Mesodermal cell (in vitro differentiated cells): Measurements from ENCODE around the gene FHAD1.

ENCODE experiments used
- H3K27ac ChIP-seq: 2 replicates; pipeline ENCODE4 v1.7.0; 2013; ENCODE audit warnings: mild to moderate bottlenecking, low read depth, low read length, moderate library complexity; ENCODE audit not compliant: severe bottlenecking
- H3K36me3 ChIP-seq: 2 replicates; pipeline ENCODE4 v1.7.1; 2013; ENCODE audit warnings: mild to moderate bottlenecking, low read length, moderate library complexity; ENCODE audit not compliant: control insufficient read depth, insufficient read depth
- H3K4me1 ChIP-seq: one replicate; pipeline ENCODE4 v1.7.1; 2013; ENCODE audit warnings: mild to moderate bottlenecking, low read length; ENCODE audit not compliant: insufficient read depth, control insufficient read depth, poor library complexity, severe bottlenecking
- H3K4me3 ChIP-seq: 2 replicates; pipeline ENCODE4 v1.7.0; 2013; ENCODE audit warnings: low read length, control low read depth, mild to moderate bottlenecking; ENCODE audit not compliant: insufficient read depth, poor library complexity, severe bottlenecking; ENCODE audit errors: extremely low read depth
- H3K9me3 ChIP-seq: 2 replicates; pipeline ENCODE4 v1.7.1; 2013; ENCODE audit warnings: mild to moderate bottlenecking, low read length, moderate library complexity; ENCODE audit not compliant: control insufficient read depth
- WGBS, 2 experiments: methylation state at CpG; one replicate each; pipeline ENCODE4 v1.1.5; 2013; ENCODE audit warnings: missing lambda C conversion rate in 2 of 2; ENCODE audit not compliant: insufficient coverage in 2 of 2; 5-methylcytosine and 5-hydroxymethylcytosine counted together

FHAD1 gene

GRCh38 chr1:15207829-15208429 lies 39.1 kb upstream of the FHAD1 start:
- 93 to 95% methylated on average over 4 to 6 of the region's 6 CpGs for WGBS, 2 experiments
- H3K4me1 ChIP-seq = peaks cover 18% of the 10 kb centered on the region
- no peak overlapping the region for H3K27ac ChIP-seq
- H3K36me3 ChIP-seq = no peaks in the 10 kb centered on the region
- no peaks in the 10 kb centered on the region for H3K9me3 ChIP-seq
- no peak overlapping the region for H3K4me3 ChIP-seq

- Histone ChIP-seq H3K4me3 (no peak overlapping the region), H3K36me3 (peaks cover 10% of the 10 kb centered on the region), H3K9me3 (no peaks in the 10 kb centered on the region), H3K27ac (no peak overlapping the region), H3K4me1 (peaks cover 29% of the 10 kb centered on the region)
- 83 to 87% methylated on average over 2 to 4 of the region's 7 CpGs for WGBS, 2 experiments
Observed at GRCh38 chr1:15210651-15211375, 36.2 kb upstream of the FHAD1 start.

DNA sequence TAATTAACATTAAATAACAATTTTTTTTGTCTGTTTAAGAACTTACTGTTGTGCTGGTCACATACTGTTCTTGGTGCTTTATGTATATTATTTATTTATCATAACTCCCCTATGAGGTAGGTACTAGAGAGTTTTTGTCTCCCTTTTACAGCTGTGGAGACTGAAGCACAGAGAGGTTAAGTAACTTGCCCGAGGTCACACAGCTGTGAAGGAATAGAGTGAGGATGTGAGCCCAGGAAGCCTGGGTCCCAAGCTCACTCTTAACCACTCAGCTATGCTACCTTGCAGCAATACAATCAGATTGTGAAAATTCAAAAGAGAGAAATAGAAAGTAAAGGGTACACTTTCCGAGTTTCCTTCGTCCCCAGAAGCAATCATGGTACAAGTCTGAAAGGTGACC lies 35.6 kb upstream of the FHAD1 start:
- WGBS, 2 experiments = 100% methylated on average over 1 to 2 of the region's 3 CpGs
- peaks cover 29% of the 10 kb centered on the region for H3K4me1 ChIP-seq
- no peaks in the 10 kb centered on the region for H3K9me3 ChIP-seq
- no peak overlapping the region for H3K4me3 ChIP-seq
- H3K27ac ChIP-seq = no peak overlapping the region
- H3K36me3 ChIP-seq = peaks cover 12% of the 10 kb centered on the region

GRCh38 chr1:15212216-15212953 lies 34.6 kb upstream of the FHAD1 start:
- Histone ChIP-seq H3K4me1 (peaks cover 20% of the 10 kb centered on the region), H3K4me3 (no peak overlapping the region), H3K9me3 (no peaks in the 10 kb centered on the region), H3K27ac (peak overlapping the region; percentile 31), H3K36me3 (peaks cover 14% of the 10 kb centered on the region)
- WGBS, 2 experiments = 78 to 86% methylated on average over 15 to 17 of the region's 17 CpGs

DNA sequence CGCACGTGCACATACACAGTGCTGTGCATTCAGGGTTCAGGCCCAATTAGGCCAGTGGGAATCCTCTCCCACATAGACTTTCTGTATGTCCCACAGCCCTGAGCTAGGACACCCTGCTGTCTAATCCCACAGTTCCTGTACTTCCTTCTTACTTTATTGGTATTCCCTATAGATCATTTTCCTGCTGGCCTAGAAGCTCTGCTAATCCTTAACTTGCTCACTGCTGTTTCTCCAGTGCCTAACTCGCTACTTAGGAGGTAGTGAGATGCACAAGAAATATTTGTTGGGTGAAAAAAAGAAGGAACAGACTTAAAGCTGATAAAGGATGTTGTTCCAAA lies 34.1 kb upstream of the FHAD1 start:
- Histone ChIP-seq H3K27ac (peak overlapping the region; percentile 62), H3K4me3 (no peak overlapping the region)
- WGBS, 2 experiments = 87 to 100% methylated on average over 2 of the region's 3 CpGs

DNA sequence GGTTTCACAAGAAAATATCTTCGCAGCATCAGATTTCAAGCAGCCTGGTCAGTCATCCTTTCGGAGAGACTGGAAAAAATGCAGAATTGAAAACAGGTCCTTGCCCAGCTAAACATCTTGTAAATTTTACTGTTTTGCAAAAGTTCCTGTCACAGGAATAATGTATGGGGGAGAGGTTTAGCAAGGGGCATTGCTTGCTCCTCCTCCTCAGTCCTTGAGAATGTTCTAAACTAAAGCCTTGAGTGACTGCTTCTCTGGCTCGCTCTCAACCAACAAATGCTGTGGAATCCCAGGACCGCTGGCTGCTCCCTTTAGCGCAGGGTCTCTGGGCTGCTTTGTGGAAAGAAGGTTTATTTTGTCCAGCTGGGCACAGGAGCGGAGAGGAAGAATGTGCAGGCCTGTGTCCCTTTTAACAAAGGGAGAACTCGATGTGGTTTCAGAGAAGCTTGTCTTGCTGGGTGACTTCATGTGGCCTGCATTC lies 33.6 kb upstream of the FHAD1 start:
- peaks cover 19% of the 10 kb centered on the region for H3K36me3 ChIP-seq
- no peak overlapping the region for H3K4me3 ChIP-seq
- peaks cover 19% of the 10 kb centered on the region for H3K4me1 ChIP-seq
- H3K27ac ChIP-seq = peak overlapping the region; percentile 62
- no peaks in the 10 kb centered on the region for H3K9me3 ChIP-seq
- 74 to 78% methylated on average over 4 to 7 of the region's 7 CpGs for WGBS, 2 experiments

More for the DNA sequence above, 34.1 kb upstream of the FHAD1 start:
- H3K36me3 ChIP-seq = peaks cover 19% of the 10 kb centered on the region
- peaks cover 19% of the 10 kb centered on the region for H3K4me1 ChIP-seq
- H3K9me3 ChIP-seq = no peaks in the 10 kb centered on the region

DNA sequence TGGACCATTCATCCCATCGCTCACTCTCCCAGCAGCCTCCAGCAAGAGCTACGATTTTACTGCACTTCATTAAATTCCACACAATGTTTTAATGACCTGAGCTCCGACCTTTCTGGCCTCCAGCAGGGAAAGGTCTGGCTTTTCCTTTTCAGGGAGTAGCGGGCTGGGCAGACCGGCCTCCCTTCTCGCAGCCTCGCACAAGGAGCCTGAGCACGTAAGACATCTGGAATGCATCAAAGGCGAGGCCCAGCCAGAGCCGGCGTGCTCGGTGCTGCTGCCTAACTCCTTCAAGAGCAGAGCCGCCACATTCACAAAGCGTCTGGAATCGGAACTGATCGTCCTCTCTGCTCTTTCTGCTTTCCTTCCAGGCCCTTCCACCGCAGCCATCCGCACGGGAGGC lies 32.5 kb upstream of the FHAD1 start:
- WGBS, 2 experiments = 61 to 76% methylated on average over 15 to 16 of the region's 19 CpGs

DNA sequence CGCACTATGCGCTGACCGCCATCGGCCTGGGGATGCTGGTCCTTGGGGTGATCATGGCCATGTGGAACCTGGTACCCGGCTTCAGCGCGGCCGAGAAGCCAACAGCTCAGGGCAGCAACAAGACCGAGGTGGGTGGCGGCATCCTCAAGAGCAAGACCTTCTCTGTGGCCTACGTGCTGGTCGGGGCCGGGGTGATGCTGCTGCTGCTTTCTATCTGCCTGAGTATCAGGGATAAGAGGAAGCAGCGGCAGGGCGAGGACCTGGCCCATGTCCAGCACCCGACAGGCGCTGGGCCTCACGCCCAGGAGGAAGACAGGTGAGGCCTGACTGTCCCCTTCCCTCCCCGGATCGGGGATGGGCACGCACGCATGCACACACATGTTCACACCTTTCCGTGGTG lies 31.9 kb upstream of the FHAD1 start:
- H3K4me1 ChIP-seq = peaks cover 16% of the 10 kb centered on the region
- no peak overlapping the region for H3K4me3 ChIP-seq
- no peaks in the 10 kb centered on the region for H3K9me3 ChIP-seq
- H3K36me3 ChIP-seq = peaks cover 31% of the 10 kb centered on the region
- WGBS, 2 experiments = 95 to 97% methylated on average over 19 to 23 of the region's 23 CpGs
- H3K27ac ChIP-seq = peak overlapping the region; percentile 84

More for the DNA sequence above, 32.5 kb upstream of the FHAD1 start:
- Histone ChIP-seq H3K9me3 (no peaks in the 10 kb centered on the region), H3K4me1 (peaks cover 19% of the 10 kb centered on the region), H3K36me3 (peaks cover 25% of the 10 kb centered on the region), H3K27ac (peak overlapping the region; percentile 84), H3K4me3 (no peak overlapping the region)

DNA sequence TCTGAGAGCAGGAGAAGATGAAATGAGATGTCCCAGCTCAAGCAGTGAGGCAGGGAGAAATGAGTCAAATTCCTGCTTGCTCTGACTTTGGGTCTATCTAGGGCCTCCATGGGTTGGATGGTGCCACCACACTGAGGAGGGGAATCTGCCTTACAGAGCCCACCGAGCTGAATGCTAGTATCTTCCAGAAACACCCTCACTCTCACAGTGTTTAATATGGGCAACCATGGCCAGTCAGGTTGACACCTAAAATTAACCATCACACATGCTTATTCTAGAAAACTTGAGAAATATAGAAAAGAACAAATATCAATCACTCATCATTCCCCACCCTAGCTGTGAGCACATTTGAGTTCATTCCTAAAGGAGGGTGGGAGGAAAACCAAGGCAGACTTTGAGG lies 29.4 kb upstream of the FHAD1 start:
- Histone ChIP-seq H3K9me3 (no peaks in the 10 kb centered on the region), H3K36me3 (peaks cover 51% of the 10 kb centered on the region), H3K4me1 (peaks cover 12% of the 10 kb centered on the region), H3K27ac (no peak overlapping the region), H3K4me3 (no peak overlapping the region)
- WGBS, 2 experiments = no CpG with 5 or more reads among the region's 1 CpG

GRCh38 chr1:15218287-15219279 lies 28.4 kb upstream of the FHAD1 start:
- Histone ChIP-seq H3K9me3 (no peaks in the 10 kb centered on the region), H3K4me1 (peaks cover 6% of the 10 kb centered on the region), H3K27ac (no peak overlapping the region), H3K36me3 (peaks cover 51% of the 10 kb centered on the region), H3K4me3 (no peak overlapping the region)
- WGBS, 2 experiments = 86 to 91% methylated on average over 5 to 6 of the region's 6 CpGs
